IMR-90 (cell line): Measurements from ENCODE around the gene NUCB1. TPM values are rescaled to one million over a fixed set of nuclear protein-coding genes. Genes with fewer than 3 reads are reported as not detected.

Experiments
- polyA plus RNA-seq, 3 experiments: library from polyadenylated mRNA; depleted of rRNA; stranded (reverse); fragments of >200 nt; gene quantifications; 2 replicates each; pipeline ENCODE4 v1.2.3, GENCODE V29; 2012; ENCODE audit warnings: low replicate concordance in 1 of 3
- total RNA-seq: library from RNA; depleted of rRNA; stranded (reverse); fragments of >200 nt; gene quantifications from 2 replicates; pipeline ENCODE4 v1.2.3, GENCODE V29; 2012
- TF ChIP-seq, protein P1 (sequence below): fragments of 150-350 bp; IDR thresholded peaks from 2 replicates; pipeline ENCODE4 v1.6.1; 2016; ENCODE audit warnings: low read depth, mild to moderate bottlenecking, low read length, moderate library complexity, borderline replicate concordance

The NUCB1 gene
- total and polyA plus RNA-seq, 2 of the 4 experiments (the other 2 are of a cell fraction), result 37.3 to 253 TPM

DNA sequence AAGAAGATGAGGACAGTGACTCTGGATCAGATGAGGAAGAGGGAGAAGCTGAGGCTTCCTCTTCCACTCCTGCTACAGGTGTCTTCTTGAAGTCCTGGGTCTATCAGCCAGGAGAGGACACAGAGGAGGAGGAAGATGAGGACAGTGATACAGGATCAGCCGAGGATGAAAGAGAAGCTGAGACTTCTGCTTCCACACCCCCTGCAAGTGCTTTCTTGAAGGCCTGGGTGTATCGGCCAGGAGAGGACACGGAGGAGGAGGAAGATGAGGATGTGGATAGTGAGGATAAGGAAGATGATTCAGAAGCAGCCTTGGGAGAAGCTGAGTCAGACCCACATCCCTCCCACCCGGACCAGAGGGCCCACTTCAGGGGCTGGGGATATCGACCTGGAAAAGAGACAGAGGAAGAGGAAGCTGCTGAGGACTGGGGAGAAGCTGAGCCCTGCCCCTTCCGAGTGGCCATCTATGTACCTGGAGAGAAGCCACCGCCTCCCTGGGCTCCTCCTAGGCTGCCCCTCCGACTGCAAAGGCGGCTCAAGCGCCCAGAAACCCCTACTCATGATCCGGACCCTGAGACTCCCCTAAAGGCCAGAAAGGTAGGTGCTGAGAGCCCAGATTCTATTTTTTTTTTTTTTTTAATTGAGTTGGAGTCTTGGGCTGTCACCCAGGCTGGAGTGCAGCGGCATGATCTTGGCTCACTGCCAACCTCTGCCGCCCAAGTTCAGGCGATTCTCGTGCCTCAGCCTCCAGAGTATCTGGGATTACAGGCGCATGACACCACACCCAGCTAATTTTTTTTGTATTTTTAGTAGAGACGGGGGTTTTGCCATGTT is 25.6 kb upstream of the NUCB1 start (continued):
- TF ChIP-seq, protein P1, sequence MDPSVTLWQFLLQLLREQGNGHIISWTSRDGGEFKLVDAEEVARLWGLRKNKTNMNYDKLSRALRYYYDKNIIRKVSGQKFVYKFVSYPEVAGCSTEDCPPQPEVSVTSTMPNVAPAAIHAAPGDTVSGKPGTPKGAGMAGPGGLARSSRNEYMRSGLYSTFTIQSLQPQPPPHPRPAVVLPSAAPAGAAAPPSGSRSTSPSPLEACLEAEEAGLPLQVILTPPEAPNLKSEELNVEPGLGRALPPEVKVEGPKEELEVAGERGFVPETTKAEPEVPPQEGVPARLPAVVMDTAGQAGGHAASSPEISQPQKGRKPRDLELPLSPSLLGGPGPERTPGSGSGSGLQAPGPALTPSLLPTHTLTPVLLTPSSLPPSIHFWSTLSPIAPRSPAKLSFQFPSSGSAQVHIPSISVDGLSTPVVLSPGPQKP, result no peak
